Myocyte (in vitro differentiated cells): Measurements from ENCODE around the gene CREB3L2. TPM values are rescaled to one million over a fixed set of nuclear protein-coding genes. Genes with fewer than 3 reads are reported as not detected.

Source experiments
- DNase-seq: peaks from one replicate; pipeline ENCODE4 v3.0.0-alpha.2; 2012; ENCODE audit warnings: low read depth
- total RNA-seq: library from RNA; depleted of rRNA; stranded (reverse); fragments of >200 nt; gene quantifications from 2 replicates; pipeline ENCODE4 v1.2.3, GENCODE V29; 2014

CREB3L2 gene
- total RNA-seq, 1 donor from 2014 or later = 31.3 TPM

DNA sequence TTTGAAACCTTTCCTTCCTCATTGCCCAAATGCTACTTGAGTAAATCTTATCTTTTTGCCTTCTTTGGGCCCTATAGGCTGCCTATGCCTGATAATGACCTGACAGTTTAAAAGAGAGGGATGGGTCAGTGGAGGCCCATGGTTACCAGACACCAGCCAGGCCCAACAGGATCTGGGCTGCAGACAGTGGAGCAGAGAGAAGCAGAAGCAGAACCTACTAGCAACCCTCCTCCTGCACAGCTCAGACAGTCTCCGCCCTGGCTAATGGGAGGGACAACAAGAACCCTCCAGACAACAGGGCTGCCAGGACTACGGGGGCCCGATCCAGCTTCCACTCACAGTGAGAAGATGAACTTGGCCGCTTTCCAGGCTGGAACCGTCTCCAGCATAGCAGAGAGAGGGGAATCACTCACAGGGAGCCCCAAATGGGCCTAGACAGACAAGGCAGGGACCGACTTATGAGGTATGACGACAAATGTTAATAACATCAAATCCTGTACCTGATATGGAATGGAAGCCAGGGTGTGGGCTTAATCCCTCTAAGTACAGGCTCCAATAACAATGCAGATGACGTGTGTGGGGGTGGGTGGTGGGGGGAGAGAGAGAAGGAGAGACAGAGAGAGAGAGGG is 123.4 kb downstream of the CREB3L2 start:
- no peak for DNase-seq

DNA sequence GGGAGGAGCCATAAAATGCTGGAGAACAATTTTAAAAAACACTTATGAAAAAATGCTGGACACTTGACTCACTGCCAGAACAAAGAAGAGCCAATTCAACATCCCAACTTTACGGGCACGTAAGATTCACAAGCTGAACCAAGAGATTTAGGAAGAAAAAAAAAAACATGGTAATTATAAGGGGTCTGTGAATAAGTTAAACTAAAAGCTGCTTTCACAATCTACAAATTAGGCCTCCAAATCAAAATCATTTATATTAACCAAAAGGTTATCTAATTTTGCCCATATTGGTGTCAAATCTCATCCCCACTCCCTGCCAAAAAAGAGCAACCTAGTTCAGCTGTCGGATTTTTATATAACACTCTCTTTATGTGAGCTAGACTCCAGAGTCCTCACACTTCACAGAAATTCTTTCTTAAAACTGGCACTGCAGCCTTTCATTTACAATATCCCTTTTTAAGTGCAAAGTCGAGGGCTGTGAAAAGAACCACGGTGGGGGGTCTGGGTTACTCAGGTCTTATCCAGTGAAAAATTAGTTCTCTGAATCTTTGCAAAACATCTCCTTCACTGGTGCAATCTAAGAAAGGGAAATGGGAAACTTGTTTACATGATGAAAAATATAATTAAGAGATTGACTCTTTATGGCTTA is 124.7 kb downstream of the CREB3L2 start:
- no peak for DNase-seq

DNA sequence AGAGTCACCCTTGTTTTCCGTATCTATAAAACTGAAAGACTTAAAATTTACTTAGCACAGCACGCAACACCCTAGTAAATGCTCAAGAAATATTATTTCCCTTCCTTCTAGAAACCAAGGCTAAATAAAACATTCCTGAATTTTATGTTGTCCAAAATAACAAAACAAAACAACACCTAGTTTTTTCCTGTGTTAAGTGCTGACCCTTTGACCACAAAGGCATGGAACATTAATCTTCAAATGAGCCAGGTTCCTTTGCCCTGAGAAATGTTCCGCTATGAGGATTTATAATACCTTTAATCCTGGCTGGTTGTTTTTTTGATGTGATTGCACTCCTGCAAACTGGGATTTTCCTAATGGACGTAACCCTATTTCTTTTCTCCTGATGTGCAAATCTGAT is 126.1 kb downstream of the CREB3L2 start:
- no peak for DNase-seq

DNA sequence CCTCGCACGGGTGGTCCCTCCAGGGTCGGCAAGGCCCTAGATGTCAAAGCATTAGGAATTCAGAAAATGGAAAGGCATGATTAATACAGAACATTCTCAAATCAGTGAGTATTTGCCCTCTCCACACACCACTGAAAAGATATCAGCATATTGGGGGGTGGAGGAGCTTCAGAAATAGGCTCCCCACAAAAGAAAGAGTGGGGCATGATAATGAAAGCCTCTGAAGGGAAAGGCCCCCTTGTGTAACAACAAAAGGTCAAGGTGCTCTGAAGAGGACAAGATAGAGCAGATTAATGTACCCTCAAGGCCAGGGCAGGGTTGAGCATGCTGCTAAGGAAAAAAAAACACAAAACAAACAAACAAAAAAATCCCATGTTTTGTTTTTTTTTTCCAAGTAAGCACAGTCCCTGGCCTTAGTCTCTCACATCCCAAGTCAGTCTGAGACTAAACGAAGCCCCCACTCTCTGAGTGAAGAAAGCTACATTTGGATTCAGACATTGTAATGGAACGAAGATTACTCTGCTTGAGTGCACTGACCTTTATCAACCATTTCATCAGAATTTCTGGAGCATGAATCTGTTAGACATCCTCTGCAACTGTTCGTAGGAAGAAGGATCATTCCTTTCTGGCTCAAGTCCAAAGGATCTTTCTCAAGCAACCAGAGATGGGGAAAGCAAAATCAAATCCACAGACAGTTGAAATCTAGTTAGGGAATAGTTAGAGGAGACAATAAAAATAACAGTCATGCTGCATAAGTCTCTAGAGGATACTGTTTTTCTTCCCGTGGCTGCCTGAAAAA is 127.7 kb downstream of the CREB3L2 start:
- DNase-seq = peak; percentile 88

DNA sequence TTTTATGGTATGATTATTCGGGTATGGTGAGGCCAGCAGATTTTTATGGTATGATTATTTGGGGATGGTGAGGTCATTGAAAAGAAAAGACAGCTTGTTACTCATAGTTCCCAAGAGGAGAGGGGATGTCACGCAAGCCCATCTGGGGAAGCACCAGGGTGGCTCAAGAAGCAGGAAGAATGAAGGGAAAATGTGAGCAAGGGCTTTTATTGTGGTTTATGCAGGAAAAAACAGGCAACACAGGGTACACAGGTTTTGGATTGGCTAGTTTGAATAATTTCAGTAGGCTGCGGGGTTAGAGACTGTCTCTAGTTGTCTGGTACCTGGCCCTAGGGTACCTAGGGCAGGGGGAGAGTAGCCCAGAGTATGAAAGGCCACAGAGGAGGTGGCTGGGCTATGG is 128.4 kb downstream of the CREB3L2 start:
- peak; percentile 81 for DNase-seq

DNA sequence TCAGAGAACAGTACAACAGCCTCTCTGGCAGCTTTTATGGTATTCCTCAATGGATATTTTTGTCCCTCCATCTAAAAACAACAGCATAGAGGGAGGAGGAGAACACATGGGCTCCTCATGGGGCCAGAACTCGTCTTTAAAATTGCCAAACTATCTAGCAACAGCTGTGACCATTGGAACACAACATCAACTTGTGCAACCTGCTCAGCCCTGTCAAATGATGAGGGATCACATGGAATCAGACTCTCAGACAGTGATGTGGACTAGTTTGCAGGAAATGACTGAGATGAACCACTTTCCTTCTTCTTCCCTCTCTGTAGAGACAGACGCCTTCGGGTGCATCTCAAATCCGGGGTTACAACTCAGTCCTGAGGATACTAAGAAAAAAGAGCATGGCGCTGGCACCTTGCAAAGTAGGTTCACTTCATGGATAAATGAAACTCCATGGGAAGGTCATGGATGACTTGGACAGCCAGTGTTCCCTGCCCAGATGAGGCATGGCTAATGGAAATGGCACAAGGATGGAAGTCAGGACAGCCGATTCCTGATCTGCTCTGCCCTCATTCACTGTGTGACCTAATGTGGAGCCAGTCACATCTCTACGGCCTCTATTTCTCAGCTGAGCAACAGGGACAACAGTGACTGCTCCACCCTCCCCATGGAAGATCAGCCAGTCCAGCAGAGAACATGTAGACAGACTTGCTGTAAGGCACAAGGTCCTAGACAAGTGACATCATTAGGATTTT is 130.5 kb downstream of the CREB3L2 start:
- DNase-seq = peak; percentile 84

DNA sequence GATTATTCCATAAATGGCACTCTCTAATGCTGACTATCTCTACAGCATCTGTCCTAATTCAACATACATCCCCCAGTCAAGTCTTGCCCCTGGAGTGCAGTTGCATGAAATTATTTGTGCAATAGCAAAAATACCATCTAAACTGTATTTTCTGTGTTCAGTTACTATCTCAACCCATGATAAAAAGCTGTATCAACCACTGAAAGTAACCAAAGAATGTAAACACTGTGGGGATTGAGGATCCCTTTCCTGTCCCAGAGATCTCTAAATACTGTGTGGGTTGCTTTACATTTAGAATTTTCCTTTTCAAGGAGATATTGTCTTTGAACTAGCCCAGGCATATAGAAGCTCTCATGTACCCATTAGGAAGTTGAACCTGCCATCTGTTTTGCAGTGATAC is 131.2 kb downstream of the CREB3L2 start:
- no peak for DNase-seq

DNA sequence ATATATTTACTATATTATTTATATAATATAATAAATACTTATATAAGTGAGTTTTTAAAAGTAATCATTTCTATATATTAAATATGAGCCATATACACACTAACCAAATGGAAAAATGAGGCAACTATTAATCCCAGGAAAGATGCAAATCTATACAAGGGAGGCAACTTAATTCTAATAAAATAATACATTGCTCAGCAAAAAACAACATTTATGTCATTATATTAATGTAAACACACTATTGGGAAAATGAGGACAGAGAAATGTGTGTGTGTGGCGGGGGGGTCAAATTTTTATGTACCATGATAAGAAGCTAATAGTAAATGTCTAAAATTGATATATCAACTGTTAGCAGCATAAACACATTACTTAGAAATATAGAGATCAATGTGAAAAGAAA is 131.8 kb downstream of the CREB3L2 start:
- no peak for DNase-seq

DNA sequence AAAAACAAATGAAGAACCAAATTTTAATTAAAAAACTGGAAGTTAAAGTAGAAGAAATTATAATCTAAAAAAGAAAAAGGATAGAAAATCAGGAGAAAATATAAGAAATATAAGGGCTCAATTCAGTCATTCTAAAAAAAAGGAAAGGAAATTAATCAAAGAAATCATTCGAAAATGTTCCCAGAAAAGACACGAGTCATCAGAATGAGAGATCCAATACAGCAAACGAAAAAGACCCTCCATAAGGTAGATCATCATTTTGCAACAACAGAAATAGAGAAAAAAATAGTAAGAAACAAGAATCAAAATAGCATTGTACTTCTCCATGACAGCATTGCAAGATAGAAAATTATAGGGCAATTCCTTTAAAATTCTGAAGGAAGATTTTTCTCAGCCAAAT is 132.6 kb downstream of the CREB3L2 start:
- no peak for DNase-seq

DNA sequence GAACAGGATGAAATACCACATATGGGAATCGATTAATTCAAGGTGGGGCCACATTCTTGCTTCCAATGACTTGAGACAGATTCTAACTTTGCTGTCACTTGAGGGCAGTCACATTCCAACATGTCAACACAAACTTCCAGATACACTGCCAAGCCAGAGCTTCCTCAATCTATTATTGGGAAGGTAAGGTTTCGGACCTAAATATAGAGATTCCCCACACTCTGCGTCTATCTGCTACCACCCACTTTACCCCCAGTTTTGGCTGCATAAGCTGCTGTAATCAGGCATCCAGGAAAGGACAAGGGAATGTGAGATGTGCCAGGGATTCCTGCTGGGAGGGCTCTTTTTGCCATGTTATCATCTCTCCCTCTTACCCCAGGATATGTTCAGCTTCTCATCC is 134.6 kb downstream of the CREB3L2 start:
- peak; percentile 75 for DNase-seq

DNA sequence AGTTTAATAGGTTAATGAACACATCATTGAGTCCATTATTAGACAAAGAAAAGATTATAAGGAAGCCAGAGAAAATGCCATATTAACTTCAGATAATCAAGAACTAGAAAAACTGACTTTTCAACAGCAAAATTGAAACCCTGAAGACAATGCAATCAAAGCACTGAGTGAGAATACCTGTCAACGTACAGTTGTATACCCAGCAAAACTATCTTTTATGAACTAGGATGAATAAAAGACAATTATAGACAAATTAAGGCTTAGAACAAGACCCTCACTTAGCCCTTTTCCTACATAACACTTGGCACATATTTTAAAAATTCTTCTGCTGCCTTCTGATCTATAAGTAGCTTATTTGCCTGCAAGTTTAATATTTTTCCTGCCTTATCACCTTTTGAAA is 136.1 kb downstream of the CREB3L2 start:
- no peak for DNase-seq

DNA sequence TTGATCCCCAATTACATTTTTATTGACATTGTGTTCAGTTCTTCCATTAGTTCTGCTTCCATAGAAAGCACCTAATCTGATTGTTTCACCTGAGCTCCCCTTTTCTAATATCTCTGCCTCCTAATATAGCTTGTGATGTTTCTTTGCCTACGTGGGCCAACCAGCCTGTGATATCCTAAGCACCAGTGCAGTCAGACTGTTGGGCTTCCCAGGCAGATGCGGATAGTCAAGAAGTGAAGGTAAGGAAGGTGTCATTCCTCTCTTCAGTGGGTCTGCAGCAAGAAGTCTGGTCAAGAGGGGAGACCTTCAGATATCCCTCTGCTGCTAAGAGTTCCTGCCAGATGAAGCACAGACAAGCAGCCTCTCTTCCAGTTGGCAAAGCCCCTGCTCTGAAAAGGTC is 138.9 kb downstream of the CREB3L2 start:
- no peak for DNase-seq

DNA sequence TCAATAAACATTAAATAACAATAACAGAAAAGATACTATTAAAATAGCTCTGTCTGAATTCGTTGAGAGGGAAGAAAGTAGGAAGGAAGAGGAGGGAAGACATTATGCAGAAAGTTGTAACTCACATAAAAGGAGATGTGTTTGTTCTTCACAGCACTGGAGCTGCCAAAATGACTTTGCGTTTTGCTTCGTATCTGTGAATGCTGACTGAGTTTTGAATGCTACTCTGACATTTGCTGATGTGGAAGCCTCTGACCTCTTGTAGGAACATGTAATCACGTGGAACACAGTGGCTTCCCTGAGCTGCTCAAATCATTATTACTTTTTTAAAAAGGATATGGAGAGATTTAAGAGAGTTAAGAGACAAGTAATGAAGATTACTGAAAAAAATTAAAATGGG is 139.5 kb downstream of the CREB3L2 start:
- DNase-seq = no peak

DNA sequence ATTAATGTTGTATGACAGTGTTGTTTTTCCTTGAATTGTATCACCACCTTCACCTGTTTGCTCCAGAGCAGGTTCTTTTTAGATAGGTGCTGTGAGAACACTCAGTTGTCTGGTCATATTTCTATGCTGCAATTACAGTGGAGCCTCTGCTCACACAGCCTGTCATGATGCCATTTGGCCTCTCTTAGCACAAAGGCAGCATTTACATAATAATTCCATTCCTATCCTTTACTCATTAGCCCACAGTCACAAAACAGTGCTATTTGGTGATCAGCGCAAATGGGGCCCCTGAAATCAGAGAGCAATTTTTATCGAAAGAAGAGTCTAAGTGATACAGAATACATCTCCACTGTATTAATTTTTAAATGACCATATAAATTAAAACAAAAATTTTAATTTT is 141.3 kb downstream of the CREB3L2 start:
- DNase-seq = no peak

DNA sequence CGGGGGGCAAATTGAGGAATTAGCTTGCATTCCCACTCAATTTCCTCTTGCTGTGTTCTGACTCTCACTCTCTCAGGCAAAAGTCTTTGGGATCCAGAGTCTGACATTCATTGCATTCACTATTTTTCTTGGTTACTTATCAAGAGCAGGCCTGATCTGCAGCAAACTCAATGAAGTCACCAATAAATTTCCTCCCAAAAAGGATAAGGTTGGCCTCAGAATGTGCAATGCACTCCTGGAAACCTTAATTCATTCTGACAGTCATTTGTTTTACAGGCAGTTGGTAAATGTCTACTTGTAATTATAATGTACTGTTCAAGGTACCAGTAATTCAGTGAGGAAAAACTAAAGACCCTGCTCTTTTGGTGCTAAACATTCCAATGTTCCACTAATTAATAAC is 148.8 kb downstream of the CREB3L2 start:
- no peak for DNase-seq

DNA sequence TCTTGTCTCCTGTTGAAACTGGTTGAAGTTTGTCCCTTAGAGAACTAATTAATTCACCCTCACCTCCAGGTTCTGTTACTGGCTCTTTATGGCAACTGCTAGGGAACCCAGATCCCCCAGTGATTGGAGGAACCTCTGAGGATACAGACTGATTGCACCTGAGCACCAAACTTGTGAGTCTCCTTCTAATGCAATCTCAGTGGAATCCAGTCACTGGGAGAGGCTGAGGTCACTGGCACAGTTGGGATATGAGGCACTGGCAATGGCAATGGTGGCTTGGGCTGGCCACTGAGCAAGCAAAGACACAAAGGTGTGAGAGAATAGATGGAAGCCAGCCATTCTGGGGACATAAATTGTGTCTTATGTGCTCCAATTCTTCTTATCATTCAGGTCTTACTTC is 149.8 kb downstream of the CREB3L2 start:
- DNase-seq = no peak

DNA sequence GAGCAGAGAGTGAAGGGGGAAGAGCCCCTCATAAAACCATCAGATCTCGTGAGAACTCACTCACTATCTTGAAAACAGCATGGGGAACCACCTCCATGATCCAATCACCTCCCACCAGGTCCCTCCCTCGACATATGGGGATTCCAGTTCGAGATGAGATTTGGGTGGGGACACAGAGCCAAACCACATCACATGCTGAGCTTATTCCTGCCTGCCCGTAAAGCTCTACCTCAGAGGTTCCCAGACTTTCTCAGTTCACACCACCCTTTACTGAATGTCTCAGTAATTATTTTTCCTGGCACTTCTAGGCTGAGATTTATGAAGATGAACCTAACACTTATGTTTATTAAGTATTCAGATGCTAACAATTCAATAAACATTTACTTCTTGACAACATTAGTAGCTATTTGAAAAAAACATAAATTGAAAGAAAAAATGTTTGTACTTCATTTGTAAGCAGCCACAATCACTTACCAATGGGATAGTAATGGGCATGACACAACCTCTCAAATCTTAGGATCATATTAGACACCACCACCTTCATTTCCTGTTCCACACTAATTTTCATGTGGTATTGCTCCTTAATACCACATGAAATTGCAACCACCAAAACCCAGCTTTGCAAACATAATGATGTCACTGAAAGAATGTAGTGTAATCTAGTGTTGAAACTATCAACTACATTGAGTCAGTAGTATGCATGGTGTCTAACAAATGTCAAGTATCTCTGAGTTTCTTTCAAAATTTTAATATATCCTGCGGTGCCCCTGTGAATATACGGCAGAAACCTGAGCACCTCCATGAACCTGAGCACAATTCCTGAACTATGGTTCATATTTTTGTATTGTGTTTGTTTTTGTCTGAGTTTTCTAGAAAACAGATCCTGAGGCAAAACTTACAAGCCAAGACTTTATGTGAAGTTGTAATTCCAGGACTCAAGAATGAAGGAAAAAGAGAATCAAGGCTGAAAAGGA is 150.6 kb downstream of the CREB3L2 start:
- no peak for DNase-seq

DNA sequence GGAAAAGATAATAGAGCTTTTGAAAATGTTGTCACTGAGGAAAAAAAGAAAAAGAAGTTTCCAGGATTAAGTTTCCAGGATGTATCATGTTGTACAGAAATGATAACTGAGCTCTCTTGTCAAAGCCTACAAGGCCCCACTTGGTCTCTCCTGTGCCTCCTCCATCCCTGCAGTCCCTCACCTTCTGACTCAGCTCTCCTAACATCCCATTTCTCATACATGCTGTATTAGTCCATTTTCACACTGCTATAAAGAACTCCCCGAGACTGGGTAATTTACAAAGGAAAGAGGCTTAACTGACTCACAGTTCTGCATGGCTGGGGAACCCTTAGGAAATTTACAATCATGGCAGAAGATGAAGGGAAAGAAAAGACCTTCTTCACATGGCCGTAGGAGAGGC is 151.3 kb downstream of the CREB3L2 start:
- DNase-seq = no peak

DNA sequence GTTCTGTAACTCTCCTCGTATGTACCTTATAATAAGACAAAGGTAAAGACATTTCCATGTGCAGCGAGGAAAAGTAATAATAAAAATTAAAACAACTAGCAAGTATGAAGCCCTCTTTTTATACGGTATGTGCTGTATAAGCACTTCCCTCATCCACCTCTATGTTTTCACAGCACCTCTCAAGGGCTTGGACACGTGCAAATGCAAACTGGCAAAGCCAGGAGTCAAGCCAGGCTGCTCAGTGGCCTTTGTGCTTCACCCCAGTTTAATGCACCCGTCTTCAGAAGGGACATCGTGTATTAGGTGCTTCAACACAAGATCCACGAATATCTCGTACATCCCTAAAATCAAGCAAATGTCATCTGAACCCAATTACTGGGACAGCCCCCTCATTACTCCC is 153.8 kb downstream of the CREB3L2 start:
- DNase-seq = no peak

DNA sequence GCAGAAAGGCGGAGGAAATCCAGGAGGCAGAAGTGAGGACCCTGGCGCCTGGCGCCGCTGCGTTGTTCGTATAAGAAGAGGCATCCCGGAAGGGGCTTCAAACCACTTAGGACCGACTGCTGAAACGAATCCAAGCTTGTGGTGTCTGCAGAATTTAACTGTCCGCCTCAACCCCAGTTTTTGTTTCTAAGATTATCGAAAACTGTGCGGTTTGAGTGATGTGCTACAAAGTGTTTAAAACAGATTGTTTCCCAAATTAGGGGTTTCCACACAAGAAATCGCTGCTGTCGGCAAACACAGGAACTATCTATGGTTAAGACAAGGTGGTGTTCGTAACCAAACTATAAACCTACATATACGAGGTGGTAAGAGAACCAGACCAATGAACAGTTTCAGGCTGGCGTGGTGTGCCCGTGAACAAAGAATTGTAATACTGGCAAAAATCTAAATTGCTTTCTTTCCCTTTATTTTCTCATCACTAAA is 154.3 kb downstream of the CREB3L2 start:
- no peak for DNase-seq
